SU-DHL-6 (cell line): ENCODE results near the gene MIER3.

Experiments
- CTCF ChIP-seq: fragments of 200-600 bp; sonication (generic); IDR thresholded peaks from one replicate; pipeline ENCODE4 v1.5.1; 2017; ENCODE audit warnings: antibody characterized with exemption, mild to moderate bottlenecking, low read length, moderate library complexity; ENCODE audit not compliant: insufficient read depth, poor library complexity, severe bottlenecking
- EZH2phosphoT487 ChIP-seq: fragments of 200-600 bp; sonication (generic), shearing (Covaris generic); conservative IDR thresholded peaks from 2 replicates; pipeline ENCODE4 v1.6.1; 2018; ENCODE audit warnings: mild to moderate bottlenecking, antibody characterized with exemption, low read length, moderate library complexity, mixed read lengths

- TF ChIP-seq EZH2phosphoT487 (no peak), CTCF (no peak)
These were observed 75.6 kb downstream of the MIER3 start for GRCh38 chr5:56876327-56876726.
